HG03095 (cell line): Measurements from ENCODE around the gene CYRIA.
A peak's percentile ranks its signal among the peaks of the same experiment; 100 is the strongest.

Experiments used
- ATAC-seq: cut with Tn5 transposase; IDR thresholded peaks from one replicate; pipeline ENCODE4 v1.9.1; 2021; ENCODE audit warnings: moderate library complexity; ENCODE audit not compliant: unreplicated experiment

CYRIA gene

DNA sequence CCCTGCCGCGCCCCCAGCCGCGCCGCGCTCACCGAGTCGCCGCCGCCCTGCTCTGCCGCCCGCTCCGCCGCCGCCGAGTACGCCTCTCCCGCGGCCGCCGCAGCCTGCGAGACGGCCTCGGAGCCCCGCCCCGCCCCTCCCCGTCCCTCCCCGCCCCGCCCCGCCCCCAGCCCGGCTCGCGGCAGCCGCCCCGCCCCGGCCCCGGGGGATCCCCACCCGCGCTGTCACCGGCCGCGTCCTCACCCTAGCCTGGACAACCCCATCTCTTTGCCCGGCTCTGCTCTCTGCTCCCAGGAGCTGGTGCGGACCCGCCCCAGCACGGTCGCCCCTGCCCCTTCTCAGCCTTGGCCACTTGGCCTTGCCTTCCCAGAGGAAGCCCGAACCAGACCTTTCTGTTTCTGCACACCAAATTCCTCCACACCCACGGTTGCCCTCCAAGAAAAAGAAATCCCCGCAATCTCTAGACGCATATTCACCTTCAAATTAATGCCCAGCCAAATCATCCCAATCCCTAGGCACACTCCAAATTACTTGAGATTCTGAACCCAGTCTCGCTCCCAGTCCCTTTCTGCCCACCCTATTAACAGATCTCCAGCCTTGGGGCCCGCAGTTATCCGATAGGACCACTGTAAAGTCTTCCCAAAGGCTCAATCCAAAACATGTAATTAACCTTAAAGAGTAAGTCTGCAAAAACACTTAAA, at the start of gene CYRIA:
Gene CYRIA (minus strand): TSS at position 87 of the 701 bp plus-strand sequence. CDS start 77,715 bp downstream, outside the sequence.
- ATAC-seq, result peak; percentile 73

DNA sequence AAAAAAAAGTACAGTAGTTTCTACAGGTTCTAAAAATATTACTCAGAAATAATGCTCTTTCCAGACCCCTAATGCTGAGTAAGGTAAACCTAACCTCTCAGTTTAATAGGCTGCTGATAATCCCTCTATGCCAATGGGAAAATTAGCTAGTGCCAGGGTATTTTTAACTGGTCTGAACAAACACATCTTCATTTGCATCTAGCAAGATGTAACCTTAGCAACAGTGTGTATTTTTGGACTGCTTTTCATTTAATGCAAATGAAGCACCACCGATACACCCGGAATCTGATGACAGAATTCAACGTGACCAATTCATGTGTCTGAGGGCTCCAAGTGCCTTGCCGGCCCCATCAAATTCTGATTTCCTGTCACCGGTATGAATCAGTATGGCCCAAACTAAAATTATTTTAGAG, 47.4 kb upstream of the CYRIA start:
- ATAC-seq, result peak; percentile 55

DNA sequence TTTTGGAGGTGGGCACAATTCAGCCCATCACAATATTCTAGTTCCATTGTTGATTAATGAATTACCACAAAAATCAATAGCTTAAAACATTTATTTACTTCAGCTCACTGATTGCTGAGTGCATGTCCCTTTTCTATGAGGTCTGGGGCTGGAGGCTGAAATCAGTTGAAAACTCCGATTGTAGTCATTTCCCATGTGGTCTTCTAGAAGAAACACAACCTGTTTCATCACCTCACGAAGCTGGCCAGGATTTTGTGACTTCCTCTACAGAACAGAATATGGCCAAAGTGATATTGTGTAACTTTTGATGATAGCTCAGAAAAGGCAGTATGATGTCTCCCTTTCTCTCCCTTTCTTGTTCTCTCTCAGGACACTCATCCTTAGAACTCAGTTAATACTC, 44.1 kb upstream of the CYRIA start:
- no peak for ATAC-seq

GRCh38 chr2:16708173-16708572, 42.5 kb upstream of the CYRIA start:
- no peak for ATAC-seq

GRCh38 chr2:16707014-16707623, 41.5 kb upstream of the CYRIA start:
- ATAC-seq, result no peak

DNA sequence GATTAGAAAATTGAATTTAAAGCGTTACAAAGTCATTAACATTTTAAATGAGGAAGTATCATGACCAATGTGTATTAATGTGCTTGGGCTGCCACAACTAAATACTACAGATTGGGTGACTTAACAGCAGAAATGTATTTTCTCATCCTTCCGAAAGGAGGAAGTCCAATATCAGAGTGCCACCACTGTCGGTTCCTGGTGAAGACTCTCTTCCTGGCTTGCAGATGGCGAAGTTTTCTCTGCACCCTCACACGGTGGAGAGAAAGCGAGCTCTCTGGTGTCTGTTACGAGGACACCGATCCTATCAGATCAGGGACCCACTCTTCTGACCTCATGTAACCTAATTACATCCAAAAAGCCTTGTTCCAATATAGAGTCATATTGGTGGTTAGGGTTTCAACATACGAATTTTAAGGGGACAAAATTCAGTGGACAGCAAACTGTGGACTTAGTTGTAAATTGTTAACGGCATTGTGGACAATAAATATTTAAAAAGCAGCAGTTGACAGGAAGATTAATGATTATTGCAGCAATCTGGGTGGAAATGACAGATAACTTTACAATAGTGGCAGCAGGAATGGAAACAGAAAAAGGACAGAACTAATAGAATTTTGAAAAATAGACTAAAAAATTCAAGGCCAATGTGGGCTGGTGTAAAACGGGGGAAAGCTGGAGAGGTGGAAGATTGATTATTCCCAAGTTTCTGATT, 35.1 kb upstream of the CYRIA start:
- no peak for ATAC-seq

GRCh38 chr2:16693854-16694253, 28.2 kb upstream of the CYRIA start:
- no peak for ATAC-seq

- no peak for ATAC-seq
Measured at GRCh38 chr2:16691261-16691660, 25.6 kb upstream of the CYRIA start.

DNA sequence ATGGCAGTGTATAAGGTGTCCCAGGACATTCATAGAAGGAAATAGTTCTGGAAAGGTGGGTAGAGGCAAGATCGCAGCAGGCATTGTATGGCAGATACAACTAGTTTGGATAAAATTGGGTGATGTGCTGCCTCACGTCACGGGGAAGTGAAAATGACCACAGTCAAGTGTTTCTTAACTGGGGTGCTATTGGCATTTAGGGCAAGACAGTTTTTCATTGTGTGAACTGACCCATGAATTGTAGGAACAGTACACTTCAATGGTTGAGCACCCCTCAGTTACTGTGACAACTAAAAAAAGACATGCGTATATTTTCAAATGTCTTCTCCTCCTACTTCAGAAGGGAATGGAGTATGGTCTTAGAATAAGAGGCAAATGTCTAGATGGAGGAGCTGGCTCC, 22.3 kb upstream of the CYRIA start:
- no peak for ATAC-seq

- no peak for ATAC-seq
Measured at GRCh38 chr2:16687222-16687621, 21.6 kb upstream of the CYRIA start.

- ATAC-seq, result no peak
Measured at GRCh38 chr2:16686641-16687040, 21.0 kb upstream of the CYRIA start.

DNA sequence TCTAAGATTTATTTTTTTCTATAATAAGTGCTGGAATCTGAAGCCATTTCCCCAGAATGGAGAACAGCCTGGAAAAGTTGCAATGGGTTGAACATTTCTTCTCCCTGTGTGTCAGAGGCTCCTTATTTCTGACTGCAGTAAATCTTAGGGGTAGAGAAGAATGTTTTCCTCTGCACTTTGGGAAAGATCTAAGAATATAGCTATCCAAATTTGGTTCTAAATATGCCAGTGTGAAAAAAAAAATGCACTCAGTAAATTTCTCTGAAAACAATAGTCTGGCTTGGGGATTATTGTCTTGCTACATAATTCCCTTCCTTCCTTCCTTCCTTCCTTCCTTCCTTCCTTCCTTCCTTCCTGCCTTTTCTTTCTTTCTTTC, 19.7 kb upstream of the CYRIA start:
- ATAC-seq, result no peak

- no peak for ATAC-seq
Measured at GRCh38 chr2:16684676-16685339, 19.2 kb upstream of the CYRIA start.

DNA sequence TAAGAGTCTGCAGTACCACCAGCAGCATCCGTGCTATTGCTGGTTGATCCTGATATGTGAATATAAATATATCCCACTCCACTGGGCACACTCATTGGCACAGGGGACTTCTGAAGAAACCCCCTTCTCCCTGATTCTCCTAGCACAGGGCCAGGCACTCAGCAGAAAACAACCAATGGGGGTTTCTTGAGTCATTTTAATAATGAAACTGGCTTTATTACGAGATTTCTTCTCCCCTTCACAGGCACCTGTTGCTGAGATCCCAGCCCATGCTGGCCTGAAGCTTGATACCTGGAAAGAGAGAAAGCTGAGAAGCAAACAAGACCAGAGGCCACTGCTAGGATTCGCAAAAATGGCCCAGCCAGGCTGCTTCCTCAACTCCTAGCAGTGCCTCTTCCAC, 17.9 kb upstream of the CYRIA start:
- ATAC-seq, result no peak

DNA sequence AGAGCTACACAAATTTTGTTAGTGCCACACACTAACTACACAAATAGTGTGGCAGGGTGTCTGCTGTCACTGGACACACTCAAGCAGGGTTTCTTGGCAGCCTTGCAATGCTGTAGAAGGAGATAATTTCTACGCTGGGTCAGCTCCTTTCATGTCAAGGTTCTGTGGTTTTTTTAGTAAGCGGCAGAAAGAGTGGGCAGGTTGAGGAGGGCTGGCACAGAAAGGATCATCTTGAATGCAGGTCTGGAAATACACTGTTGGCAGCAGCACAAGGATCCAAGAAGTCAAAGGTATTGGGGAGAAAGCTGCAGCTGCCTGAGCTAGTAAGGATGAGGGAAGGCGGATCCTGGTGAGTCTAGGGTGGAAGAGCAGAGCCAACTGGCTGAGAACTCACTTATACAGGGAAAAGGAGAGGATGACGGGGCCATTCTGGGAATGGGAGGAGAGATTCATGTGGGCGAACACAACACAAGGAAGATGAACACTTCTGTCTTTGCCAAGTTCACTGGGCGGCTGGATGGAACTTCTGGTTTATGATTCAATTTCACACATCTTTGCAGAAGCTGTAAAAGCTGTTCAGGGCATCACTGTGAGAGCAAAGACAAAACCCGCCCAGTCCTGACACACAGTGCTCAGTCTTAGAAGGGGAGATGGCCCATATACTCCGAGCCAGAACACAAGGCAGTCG, 16.9 kb upstream of the CYRIA start:
- ATAC-seq, result no peak

DNA sequence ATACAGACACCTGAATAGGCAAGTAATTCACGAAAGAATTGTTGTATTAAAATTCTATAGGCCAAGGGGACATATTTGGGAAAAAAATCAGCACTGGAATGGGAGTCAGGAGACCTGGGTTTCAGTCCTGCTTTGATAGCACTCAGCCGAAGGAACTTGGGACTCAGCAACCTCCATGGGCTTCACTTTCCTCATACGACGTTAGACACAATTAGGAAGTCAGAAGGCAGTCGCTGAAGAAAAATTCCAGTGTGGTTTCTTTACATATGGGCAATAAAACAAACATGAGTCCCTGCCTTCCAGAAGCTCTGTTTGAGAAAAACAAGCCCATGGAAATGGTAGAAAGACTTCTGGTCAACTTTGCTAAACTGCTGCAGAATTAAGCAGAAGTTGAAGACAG, 15.1 kb upstream of the CYRIA start:
- no peak for ATAC-seq

GRCh38 chr2:16680304-16680703, 14.7 kb upstream of the CYRIA start:
- ATAC-seq, result no peak

DNA sequence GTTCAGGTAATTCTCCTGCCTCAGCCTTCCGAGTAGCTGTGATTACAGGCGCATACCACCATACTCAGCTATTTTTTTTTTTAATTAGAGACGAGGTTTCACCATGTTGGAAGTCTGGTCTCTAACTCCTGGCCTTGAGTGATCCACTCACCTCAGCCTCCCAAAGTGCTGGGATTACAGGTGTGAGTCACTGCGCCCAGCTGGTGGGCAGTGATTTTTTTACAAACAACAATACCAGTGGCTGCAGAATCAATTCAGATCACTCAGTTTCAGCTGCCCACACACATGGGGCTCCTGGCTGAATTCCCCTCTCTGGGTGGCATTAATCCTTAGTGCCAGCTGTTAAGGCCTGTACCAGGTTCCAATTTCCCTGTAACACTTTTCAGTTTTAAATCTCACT, 13.3 kb upstream of the CYRIA start:
- no peak for ATAC-seq

DNA sequence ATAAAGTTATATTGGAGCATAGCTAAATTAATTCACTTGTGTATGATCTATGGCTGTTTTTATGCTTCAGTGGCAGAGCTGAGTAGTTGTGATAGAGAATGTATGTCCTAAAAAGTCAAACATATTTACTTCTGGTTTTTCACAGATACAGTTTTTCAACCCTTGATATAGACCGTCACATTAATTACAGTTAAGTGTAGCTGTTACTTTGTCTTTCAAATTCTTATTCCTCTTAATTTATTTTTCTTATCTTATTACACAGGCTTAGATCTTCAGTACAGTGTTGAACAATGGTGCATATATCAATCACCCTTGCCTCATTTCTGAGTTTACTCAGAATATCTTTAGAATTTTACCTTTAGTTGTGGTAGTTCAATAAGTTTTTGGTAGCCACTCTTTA, 12.2 kb upstream of the CYRIA start:
- no peak for ATAC-seq

- ATAC-seq, result no peak
Measured at GRCh38 chr2:16675781-16676180, 10.1 kb upstream of the CYRIA start.

GRCh38 chr2:16674154-16674553, 8.5 kb upstream of the CYRIA start:
- ATAC-seq, result no peak
